ENCODE results near the gene GNAZ. TPM values are rescaled to one million over a fixed set of nuclear protein-coding genes. Genes with fewer than 3 reads are reported as not detected.

GNAZ gene
- polyA plus RNA-seq, 4 donors: 5.1 to 7.0 (median 6.0) TPM

DNA sequence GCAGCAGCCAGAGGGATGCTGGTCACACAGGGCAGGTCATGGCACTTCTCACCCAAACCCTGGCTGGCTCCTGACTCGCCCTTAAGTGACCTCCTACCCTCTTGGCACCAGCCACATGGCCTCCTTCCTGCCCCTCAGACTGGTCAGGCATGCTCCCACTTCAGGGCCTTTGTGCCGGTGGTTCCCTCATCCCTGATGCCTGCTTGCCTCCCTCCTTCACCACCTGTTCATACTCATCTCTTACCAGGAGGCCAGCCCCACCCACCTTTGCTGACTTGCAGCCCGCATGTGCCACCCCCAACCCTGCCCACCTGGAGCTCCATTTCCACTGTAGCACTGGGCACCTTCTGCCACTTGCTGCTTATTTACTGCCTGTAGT, 20.1 kb downstream of the GNAZ start:
- DNase-seq (ENCODE audit: low read depth in 4 of 4, low spot score in 2 of 4): no peak

DNA sequence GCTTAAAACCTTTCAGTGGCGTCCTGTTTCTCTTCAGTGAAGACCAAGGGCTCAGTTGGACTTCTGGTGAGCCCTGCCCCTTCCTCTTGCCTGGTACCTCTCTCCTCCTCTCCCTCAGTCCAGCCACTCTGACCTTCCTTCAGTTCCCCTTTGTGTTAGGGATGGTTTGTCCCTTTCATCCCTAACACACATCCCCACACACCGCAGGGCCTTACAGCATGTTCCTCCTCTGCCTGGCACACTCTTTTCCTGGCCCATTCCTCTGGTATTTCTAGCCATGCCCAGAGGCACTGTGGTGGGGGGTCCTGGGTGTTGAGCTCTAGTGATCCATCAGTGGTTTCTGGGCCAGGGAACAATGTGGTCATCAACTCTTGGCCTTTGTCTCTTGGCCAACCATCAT, 21.4 kb downstream of the GNAZ start:
- DNase-seq (ENCODE audit: low read depth in 4 of 4, low spot score in 2 of 4): no peak

DNA sequence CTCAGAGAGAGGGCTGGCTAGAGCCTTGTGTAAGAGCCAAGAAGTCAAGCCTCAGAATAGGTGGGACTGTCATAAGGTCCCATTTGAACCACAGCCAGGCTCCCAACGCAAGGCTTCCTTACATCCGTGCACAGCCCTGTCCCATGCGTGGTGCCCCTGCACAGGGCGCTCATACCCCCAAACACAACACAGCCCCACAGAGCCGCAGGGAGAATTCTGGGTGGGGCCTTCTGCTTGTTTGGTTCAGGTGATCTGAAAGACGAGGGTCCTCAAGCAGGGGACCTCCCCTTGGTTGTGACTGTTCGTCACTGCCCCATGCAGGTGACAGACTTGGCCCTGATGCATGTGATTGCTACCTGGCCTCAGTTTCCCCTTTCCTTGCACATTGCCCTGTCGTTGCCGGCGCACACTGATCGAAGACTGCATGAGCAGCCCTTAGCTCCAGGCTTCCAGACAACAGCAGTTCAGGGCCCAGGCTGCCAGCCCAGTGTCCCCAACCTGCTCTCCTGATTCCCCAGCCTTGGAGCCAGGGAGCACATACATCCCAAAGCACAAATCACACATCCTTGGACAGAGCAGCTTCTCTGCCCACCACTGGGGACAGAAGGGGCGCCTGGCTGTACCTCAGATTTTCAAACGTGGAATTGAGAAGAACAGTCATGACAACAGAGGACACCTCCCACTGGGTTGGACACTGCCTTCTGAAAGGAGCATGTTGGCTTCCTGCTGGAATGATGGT, 22.1 kb downstream of the GNAZ start:
- no peak for DNase-seq (ENCODE audit: low read depth in 4 of 4, low spot score in 2 of 4)

DNA sequence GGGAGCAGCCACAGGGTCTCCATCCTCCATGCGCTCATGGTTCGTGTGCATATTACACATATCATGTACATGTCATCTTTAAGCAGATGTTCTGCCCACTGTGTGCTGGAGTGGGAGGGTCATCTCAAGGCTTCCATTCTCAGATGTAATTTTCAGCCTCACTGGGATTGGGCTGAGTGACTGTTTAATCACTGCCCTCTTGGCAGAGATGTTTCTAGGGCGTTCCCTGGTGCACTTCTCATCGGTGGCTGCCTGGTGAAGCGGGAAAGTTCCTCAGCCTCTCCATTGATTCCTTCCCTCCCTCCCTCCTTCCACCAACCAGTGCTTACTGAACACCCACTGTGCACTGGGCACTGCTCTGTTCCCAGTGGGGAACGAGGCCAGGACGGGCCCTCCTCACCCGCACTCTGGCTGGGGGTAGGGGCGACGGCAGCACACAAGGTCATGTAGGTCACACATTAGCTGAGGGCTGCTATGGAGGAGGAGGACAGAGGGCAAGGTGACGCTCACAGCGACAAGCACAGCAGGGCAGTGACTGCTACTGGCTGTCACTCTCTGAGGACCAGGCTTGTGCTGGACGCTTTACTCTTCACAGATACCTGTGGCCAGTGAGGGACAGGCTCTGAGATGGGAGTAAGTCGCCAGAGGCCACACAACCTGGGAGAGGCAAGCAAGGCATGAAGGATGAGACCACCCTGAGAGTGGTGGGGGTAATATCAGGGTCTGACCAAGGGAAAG, 22.9 kb downstream of the GNAZ start:
- no peak for DNase-seq (ENCODE audit: low read depth in 4 of 4, low spot score in 2 of 4)

DNA sequence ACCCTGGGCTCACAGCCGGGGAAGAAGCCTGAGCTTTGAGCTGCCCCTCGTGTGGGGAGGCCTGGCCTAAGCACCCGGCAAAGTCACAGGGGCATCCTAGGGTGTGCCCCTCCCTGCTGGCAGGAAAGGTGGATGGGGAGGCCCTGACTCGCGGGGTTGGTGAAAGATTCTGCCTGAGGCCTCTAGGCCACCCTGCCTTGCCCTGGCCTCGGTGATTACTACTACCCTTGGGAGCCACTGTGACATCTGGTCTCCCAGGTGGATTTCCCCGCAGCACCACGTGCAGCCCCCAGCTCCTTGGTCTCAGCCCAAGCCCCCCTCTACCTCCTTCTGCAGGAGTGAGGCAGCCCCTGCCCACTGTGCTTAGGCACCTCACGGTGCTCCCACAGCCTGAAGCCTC, 23.9 kb downstream of the GNAZ start:
- DNase-seq (ENCODE audit: low read depth in 4 of 4, low spot score in 2 of 4): no peak

DNA sequence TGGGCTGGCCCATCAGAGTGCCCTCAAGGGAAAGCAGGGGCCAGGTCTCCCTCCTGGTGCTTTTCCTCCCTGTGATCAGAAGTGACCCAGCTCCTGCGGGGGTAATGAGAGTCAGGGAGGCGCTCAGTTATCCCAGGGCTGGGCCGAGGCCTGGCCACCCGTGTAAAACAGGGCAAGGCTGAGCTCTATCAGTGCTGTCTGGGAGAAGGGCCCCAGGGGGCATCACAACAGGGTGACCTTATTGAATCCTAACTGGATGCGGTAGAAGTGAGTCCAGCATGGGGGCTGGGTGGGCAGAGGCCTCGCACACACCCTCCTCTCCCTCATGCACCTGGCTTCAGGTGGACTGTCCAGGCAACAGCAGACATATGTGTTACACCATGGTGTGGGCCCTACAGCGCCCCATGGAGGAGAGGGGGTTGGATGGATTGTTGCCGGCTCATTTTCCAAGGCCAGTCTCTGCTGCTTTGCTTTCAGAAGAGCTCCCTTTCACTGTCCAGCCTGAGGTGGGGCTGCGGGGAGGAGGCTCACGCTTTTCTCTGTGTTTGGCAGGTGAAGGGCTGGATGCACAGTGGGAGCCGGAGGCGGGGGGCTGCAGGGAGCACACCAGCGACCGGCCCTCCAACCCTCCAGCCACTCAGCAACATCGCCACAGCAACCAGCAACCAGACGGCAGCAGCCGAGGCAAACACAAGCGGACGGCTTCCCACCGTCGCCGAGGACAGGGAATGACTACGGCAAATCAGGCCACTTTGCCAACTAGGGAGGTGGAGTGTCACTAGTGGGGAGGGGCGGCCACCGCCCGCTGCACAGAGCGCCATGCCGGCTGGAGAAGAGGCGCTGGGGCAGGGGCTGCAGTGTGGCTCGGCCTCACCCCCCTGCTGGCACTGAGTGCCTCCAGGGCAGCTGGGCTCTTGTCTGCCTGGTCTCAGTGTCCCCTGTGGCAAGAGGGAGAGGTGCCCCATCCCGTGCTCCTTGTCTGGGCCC, 24.7 kb downstream of the GNAZ start:
- no peak for DNase-seq (ENCODE audit: low read depth in 4 of 4, low spot score in 2 of 4)

DNA sequence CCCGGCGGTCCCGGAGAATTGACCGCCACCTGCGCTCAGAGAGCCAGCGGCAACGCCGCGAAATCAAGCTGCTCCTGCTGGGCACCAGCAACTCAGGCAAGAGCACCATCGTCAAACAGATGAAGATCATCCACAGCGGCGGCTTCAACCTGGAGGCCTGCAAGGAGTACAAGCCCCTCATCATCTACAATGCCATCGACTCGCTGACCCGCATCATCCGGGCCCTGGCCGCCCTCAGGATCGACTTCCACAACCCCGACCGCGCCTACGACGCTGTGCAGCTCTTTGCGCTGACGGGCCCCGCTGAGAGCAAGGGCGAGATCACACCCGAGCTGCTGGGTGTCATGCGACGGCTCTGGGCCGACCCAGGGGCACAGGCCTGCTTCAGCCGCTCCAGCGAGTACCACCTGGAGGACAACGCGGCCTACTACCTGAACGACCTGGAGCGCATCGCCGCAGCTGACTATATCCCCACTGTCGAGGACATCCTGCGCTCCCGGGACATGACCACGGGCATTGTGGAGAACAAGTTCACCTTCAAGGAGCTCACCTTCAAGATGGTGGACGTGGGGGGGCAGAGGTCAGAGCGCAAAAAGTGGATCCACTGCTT, 25.5 kb downstream of the GNAZ start:
- DNase-seq (ENCODE audit: low read depth in 4 of 4, low spot score in 2 of 4): no peak

DNA sequence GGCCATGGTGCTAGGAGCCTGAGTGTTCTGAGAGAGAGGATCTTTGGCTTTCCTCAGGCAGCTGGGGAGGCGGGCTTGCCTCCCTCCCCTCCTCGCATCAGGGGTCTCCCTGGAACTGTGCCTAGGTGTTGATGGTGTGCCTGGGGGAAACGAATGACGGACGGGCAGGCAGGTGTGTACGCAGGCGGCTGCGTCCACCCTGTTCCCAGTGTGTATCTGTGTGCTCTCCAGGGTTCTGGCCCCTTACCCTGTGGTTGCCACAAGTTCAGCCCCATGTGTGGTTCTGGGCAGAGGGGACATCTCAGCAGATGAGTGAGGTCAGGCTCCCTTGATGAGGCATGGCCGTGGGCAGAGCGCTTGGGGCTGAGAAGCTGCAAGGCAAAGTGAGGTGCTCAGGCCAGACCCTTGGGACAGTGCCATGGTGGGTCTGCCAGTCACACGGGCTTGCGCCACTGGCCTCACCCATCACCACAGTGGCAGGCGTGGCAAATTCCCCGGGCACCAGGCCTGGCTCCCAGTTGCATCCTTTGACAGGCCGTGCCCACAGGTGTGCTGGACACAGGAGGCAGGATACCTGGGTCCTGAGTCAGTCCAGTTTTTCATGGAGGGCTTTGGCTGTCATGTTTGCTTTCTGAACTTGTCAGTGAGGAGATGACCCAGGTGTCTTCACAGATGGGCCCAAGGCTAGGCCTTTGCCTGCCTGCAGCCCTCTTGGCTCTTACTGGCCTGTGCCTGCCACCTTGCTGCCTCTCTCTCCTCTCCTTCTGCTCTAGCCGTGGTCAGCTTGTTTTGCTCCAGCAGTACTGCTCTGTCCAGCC, 27.3 kb downstream of the GNAZ start:
- no peak for DNase-seq (ENCODE audit: low read depth in 4 of 4, low spot score in 2 of 4)

DNA sequence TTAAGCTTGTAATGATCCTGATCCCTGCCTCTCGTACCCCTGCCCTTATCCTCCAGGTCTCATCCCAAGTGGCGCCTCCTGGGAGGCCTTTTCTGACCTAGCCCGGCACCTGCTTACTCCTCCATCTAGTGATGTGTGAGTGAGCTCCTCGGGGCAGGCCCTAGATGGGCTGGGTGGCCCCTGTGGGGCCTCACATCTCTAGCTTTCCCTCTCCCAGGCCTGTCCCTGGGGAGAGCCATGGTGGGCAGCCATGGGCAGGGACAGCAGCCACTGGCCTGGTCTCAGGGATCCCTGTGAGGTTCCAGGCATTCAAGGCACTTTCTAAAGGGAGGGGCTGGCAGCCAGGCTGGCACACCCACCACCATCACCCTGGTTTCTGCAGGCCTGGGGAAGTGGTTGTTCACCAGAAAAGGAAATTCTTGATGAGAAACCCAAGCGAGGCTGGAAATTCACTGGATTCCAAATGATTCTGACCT, 27.9 kb downstream of the GNAZ start:
- no peak for DNase-seq (ENCODE audit: low read depth in 4 of 4, low spot score in 2 of 4)

DNA sequence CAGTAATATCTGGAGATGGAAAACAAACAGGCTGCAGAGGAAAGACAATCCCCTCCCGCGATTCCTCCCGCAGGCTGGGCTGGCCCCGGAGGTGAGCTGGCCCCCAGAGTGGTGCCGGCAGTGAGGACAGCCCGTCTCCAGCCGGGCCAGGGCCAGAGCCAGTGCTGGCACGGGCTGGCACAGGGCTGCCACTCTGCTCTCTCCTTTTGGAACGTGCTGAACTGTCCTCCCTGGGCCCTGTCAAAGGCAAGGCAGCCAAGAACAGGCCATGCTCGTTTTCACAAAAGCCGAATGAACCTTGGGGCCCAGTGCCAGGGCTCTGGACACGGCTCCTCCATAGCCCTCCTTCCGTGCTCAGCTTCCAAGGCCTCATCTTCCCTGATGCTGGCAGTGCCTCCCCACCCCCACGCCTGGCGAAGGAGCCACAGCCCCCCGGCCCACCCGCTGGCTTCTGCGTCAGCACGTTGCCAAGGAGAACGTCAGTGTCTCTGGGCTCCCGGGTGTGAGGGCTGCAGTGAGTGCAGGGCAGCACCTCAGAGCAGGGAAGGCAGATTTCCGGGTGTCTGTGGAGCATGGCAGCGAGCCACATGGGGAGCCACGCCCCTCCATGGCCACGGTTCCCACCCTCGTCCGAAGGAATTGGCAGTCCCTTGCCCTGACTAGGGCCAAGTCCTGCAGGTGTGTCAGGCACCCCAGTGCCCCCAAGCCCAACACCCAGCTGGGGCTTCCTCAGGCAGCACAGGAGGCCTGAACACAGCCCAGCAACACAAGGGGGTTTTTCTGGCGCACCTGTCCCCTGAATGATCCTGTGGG, 28.6 kb downstream of the GNAZ start:
- DNase-seq (ENCODE audit: low read depth in 4 of 4, low spot score in 2 of 4): no peak

DNA sequence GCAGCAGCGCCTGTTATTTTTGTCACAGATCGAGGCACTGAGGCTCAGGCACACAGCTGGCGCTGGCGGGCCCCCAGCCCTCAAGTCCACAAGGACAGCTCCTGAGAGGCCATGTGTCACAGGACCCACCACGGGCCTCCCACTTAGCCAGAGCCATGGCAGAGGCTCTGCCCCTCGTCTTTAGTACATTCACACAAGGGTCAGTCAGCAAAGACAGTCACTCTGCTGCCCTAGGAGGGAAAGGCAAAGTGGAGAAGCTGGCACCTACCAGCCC, 29.1 kb downstream of the GNAZ start:
- no peak for DNase-seq (ENCODE audit: low read depth in 4 of 4, low spot score in 2 of 4)

DNA sequence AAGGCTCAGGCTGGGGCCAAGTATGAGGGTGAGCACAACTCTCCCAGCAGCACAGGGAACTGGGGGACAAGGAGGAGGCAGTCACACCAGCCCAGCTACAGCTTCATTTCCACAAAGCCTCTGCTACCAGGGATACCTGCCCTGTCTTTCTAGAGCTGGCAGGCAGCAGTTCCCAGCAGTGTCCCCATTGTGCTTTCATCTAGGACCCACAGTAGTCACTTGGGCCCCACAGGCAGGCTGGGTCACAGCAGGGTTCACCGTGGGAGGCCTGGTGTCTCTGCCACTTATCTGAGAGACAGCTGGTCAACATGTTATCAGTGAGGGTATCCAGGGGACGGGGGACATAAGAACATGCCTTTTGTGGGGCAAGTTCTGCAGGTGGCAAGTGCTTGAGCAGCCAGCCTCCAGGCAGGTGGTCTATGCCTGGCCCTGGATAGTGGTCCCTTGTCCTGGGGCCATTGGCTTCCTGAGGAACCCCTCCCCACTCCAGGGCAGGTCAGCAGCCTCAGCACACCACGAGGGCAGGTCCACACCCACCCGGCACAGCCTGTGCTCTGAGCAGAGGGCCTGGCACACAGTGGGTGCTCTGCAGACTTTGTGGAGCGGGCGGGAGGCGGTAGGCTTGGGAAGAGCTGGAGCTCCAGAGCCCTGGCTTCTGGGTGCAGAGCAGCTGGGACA, 29.9 kb downstream of the GNAZ start:
- no peak for DNase-seq (ENCODE audit: low read depth in 4 of 4, low spot score in 2 of 4)

DNA sequence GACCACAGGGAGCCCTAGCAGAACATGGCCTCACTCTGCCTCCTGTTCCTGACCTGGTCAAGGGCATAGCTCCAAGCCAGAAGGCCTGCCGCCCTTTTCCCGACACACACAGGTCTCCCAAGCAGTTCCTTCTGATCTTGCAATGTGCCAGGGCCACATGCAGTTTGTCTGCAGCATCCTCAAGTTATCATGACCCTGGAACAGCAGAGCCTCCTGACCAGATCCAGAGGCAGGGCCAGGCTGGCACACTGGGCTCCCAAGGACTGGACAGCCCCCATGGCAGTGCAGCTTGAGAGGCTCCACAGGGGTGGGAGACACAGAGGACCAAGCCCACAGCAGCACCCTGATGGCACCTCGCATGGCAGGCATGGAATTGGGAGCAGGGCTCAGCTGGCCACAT, 31.2 kb downstream of the GNAZ start:
- no peak for DNase-seq (ENCODE audit: low read depth in 4 of 4, low spot score in 2 of 4)

DNA sequence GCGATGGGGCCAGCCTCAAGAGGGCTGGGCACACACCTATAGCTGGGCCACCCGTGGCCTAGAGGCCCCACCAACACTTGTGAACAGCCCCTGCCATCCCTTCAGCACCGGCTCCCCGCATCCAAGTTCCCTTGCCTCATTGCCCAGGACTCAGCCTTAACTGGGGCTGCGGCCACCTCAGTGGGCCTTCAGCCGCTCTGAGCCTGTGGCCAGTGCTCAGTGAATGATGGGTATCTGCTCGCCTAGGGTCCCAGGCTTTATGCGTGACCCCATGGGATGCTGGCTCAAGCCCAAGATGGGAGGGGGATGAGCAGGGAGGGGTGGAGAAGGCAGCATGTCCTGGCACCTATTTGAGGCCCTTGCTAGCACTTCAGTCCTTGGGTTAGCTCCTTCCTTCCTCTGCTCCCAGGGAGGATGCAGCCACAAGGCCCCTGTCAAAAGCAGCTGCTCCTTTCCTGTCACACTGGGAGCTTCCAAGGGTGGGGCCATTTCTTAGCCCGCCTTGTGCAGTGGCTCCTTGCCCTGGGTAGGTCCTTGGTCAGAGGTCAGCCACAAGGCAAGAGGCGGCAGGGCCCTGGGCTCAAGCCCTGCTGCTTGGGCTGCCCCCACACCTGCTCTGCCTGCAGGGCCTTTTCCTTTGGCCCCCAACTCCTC, 31.8 kb downstream of the GNAZ start:
- DNase-seq (ENCODE audit: low read depth in 4 of 4, low spot score in 2 of 4): no peak

DNA sequence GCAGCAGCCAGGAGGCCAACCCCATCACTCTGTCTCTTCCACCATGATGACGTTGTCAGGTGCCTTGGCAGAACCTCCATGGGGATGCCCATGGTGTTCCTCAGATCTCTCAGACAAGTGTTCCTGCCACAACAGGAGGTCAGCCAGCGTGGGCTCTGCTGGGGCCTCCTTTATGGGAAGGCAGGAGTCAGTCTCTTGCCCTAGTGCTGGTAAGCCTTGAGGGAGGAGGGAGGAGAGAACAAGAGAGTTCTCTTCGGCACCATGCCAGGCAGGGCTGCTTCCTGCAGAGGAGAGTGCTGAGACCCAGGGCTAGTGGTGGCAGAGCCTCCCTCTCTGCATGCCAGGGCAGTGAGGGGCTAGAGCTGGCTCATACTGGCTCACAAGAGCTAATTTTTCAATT, 32.5 kb downstream of the GNAZ start:
- no peak for DNase-seq (ENCODE audit: low read depth in 4 of 4, low spot score in 2 of 4)

DNA sequence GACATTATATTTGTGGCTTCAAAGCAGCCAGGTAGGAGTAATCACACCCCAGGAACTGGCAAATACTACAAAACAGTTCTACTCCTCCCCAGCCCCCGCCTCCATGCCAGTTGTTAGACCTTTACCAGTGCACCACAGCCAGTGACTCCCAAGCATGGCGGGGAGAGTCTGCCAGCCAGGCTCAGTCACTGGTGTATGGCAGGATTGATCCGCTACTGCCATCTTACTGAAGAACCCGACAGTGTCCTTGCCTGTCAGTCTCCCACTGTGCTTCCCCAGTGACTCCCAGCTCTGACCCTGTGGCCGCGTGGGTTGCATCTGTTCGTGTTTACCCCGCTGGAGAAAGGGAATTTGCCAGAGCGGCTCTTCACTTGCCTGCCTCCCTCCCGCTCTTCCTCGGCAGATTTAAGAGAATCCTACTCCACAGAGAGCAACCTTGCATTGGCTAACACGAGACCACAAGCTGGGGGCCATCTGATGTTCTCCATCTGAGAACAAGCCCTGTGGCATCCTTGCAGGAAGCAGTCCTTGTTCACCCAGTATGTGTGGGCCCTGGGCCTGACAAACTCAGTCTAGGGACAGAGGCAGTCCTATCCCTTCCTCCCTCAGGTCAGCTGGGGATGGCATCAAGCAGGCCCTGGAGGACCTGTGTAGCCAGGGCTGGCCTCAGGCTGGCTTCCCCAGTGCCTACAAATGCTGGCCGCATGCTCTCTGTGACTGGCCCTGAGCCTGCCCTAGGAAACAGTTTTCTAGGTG, 33.1 kb downstream of the GNAZ start:
- DNase-seq (ENCODE audit: low read depth in 4 of 4, low spot score in 2 of 4): no peak

DNA sequence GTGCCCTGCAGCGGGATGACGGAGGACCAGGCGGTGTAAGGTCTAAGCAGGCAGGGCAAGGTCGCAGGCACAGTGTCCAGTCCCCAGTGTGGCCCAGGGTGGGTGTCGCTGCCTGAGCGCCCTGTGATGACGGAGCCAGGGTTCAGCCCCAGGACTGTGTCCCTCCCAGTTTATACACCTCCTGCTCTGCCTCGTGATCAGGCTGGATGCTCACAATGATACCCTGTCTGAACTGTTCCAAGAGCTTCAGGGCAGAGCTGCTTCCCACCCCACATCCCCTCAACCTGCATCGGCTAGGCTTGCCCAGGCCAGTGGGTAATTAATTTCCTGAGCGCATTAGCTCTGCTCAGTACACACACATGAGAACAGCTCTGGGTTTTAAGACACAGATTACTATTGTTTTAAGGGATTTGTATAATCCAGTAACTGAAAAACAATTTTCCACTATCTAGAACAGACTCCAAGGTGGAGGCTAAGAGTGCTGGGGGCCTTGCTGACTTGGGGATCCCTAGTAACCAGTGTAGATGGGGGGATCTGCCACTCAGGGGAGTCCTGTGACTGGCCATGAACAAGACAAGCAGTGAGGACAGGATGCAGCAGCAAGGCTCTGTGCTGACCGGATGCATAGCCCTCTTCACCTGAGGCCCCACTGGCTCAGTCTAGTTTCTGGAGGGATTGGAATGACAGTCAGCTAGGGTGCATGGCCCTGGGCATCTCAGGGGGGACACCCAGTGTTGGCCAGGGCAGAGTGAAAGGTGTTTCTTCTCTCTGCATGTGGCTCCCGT, 34.1 kb downstream of the GNAZ start:
- DNase-seq (ENCODE audit: low read depth in 4 of 4, low spot score in 2 of 4): no peak
